Spleen (tissue), 7 donors: ENCODE data around the gene SDK2.

ENCODE experiments used
- CTCF ChIP-seq, 11 experiments: fragments of 200-600 bp in 7 of 11; fragments of 450-650 bp in 4 of 11; sonication (generic) in 4 of 11; IDR thresholded peaks in 8 of 11; conservative IDR thresholded peaks in 3 of 11; 1 replicate in 7 of 11; 2 replicates in 4 of 11; pipeline versions ENCODE4 v1.4.0 to v1.8.0; 2016 to 2021; ENCODE audit warnings: antibody characterized with exemption in 11 of 11, inconsistent platforms in 4 of 11, mild to moderate bottlenecking in 1 of 11
- POLR2A ChIP-seq, 3 donors: fragments of 450-650 bp; IDR thresholded peaks; one replicate each; pipeline ENCODE4 v1.5.1; 2017; ENCODE audit warnings: antibody characterized with exemption in 3 of 3, mild to moderate bottlenecking in 1 of 3
- donor health status: DM: no; HTN: no; CAD: no; lungs with moderate emphysema.
- donor health status: DM: no; HTN: no; CAD: no.
- donor health status: DM: no; HTN: no; CAD: no.

- TF ChIP-seq POLR2A (IDR thresholded peaks at IDR 0.05) (no peak), CTCF (IDR thresholded peaks at IDR 0.05 in 8 of 11, conservative IDR thresholded peaks at IDR 0.05 in 3 of 11) (no peak)
Observed at GRCh38 chr17:73582821-73583220, 61.4 kb downstream of the SDK2 start.
